ENCODE data around the gene TBC1D17. TPM values are rescaled to one million over a fixed set of nuclear protein-coding genes. Genes with fewer than 3 reads are reported as not detected.

Gene TBC1D17
- polyA plus RNA-seq, 3 donors, result 3.1 to 48.2 (median 4.5) TPM

DNA sequence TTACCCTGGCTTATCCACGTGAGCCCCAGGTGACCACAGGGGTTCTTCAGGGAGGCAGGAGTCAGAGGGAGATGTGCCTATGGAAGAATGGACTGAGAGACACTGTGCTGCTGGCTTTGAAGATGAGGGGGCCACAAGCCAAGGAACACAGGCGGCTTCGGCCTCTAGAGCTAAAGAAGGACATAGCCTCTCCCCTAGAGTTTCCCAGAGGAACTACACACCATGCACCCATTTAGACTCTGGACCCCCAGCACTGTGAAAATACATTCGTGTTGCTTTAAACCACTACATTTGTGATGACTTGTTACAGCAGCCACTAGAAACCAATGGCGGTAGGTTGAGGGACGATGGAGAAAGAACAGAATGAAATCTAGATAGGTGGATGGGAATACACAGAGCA, 37.8 kb downstream of the TBC1D17 start:
- peaks cover 44 to 70% of the 10 kb centered on the region in 2 donors for H3K36me3 Mint-ChIP-seq
- DNase-seq, result no peak
- H3K27me3 ChIP-seq (ENCODE audit: control insufficient read depth in 2 of 2, insufficient read depth in 2 of 2, low read length in 2 of 2), result no peaks in the 10 kb centered on the region
- H3K4me3 Mint-ChIP-seq, result no peak overlapping the region
- H3K27ac ChIP-seq (ENCODE audit: low read depth in 1 of 2, low read length in 2 of 2), result peak overlapping the region in 1 of 2 donors; percentile 56
- TF ChIP-seq, protein P1, sequence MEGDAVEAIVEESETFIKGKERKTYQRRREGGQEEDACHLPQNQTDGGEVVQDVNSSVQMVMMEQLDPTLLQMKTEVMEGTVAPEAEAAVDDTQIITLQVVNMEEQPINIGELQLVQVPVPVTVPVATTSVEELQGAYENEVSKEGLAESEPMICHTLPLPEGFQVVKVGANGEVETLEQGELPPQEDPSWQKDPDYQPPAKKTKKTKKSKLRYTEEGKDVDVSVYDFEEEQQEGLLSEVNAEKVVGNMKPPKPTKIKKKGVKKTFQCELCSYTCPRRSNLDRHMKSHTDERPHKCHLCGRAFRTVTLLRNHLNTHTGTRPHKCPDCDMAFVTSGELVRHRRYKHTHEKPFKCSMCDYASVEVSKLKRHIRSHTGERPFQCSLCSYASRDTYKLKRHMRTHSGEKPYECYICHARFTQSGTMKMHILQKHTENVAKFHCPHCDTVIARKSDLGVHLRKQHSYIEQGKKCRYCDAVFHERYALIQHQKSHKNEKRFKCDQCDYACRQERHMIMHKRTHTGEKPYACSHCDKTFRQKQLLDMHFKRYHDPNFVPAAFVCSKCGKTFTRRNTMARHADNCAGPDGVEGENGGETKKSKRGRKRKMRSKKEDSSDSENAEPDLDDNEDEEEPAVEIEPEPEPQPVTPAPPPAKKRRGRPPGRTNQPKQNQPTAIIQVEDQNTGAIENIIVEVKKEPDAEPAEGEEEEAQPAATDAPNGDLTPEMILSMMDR (IDR thresholded peaks at IDR 0.05), result peak; percentile 28
- H3K9me3 ChIP-seq (replicated peaks in 1 of 2; ENCODE audit: control insufficient read depth in 1 of 2, insufficient read depth in 1 of 2, low read length in 2 of 2), result no peaks in the 10 kb centered on the region
- H3K27ac Mint-ChIP-seq, result peak overlapping the region in 6 of 7 donors; percentile 20 to 96 (median 40)
- peaks cover 0 to 4% (median 2%) of the 10 kb centered on the region in 3 donors for H3K27me3 Mint-ChIP-seq (ENCODE audit: low read depth in 3 of 3)
- no peak overlapping the region for H3K4me2 ChIP-seq (replicated peaks; ENCODE audit: extremely low read depth, low read length, poor library complexity, severe bottlenecking)
- H3K36me3 ChIP-seq (replicated peaks in 1 of 2; ENCODE audit: control insufficient read depth in 1 of 2, insufficient read depth in 2 of 2, low read length in 2 of 2), result peaks cover 30 to 54% of the 10 kb centered on the region in 2 donors
- peaks cover 40% of the 10 kb centered on the region for H4K20me1 ChIP-seq (ENCODE audit: insufficient read depth, low read length)
- intact Hi-C loops (cut with micrococcal nuclease), result no loop called here
- H3K9me3 Mint-ChIP-seq, result no peaks in the 10 kb centered on the region
- no peak overlapping the region for H2AFZ ChIP-seq (ENCODE audit: insufficient read depth, low read depth, low read length, poor library complexity, severe bottlenecking)
- peaks cover 53 to 66% of the 10 kb centered on the region in 2 donors for H3K4me1 ChIP-seq (ENCODE audit: control insufficient read depth in 1 of 2, insufficient read depth in 2 of 2, low read length in 2 of 2)
- H3K4me1 Mint-ChIP-seq, result peaks cover 65% of the 10 kb centered on the region
- H3K9ac ChIP-seq (ENCODE audit: insufficient read depth, low read length, poor library complexity, severe bottlenecking), result no peak overlapping the region
- H3K79me2 ChIP-seq (ENCODE audit: insufficient read depth, low read length), result peaks cover 68% of the 10 kb centered on the region
- H3K4me3 ChIP-seq (replicated peaks in 1 of 3; ENCODE audit: low read depth in 2 of 3, low read length in 3 of 3), result no peak overlapping the region
- WGBS (ENCODE audit: insufficient coverage), result 100% methylated on average over 5 of the region's 6 CpGs

DNA sequence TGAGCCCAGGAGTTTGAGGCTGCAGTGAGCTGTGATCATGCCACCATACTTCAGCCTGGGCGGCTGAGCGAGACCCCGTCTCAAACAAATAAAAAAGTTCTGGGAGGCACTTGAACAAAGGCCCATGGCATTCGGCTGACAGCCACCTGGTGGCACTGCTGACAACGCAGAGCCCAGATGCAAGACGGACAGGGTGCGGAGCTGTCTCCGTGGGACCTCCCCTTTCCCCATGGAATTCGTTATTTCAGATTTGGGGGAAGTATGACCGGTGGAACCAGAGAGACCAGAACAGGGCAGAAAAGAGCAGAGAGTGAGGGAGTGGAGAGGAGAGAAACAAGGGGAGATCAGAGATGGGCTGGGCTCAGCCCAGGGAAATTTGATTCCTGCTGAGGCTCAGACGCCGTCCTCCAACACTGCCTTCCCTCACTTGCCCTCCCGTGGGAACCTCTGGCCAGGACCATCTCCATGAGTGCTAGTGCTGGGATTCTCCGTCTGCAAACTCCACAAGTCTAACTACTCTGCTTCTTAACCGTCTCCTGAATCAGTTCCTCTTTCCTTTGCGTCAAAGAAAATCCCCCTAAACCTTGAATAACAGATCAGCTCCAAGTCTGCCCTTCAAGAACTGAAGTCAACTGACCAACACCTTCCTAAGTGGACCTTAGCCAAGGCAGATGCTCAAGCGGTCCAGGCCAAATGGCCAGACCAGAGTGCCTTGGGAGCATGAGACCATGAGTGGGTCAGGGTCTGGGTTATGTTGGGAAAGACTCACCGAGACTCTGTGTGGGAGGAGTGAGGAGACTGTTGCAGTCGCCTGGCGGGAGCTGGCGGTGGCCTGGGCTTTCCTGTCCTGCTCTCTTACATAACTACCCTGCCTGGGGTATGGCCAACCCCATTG, 39.6 kb downstream of the TBC1D17 start:
- peaks cover 0 to 3% (median 2%) of the 10 kb centered on the region in 3 donors for H3K27me3 Mint-ChIP-seq (ENCODE audit: low read depth in 3 of 3)
- no peak overlapping the region for H2AFZ ChIP-seq (ENCODE audit: insufficient read depth, low read depth, low read length, poor library complexity, severe bottlenecking)
- peak overlapping the region; percentile 54 for H3K9ac ChIP-seq (ENCODE audit: insufficient read depth, low read length, poor library complexity, severe bottlenecking)
- peak overlapping the region; percentile 77 to 94 for H3K4me3 Mint-ChIP-seq
- H3K27me3 ChIP-seq (ENCODE audit: control insufficient read depth in 2 of 2, insufficient read depth in 2 of 2, low read length in 2 of 2), result no peaks in the 10 kb centered on the region
- TF ChIP-seq, protein P1 (IDR thresholded peaks at IDR 0.05), result peak; percentile 78
- H4K20me1 ChIP-seq (ENCODE audit: insufficient read depth, low read length), result peaks cover 58% of the 10 kb centered on the region
- peaks cover 59 to 85% of the 10 kb centered on the region in 2 donors for H3K36me3 Mint-ChIP-seq
- WGBS (ENCODE audit: insufficient coverage), result 28% methylated on average over 15 of the region's 21 CpGs
- H3K36me3 ChIP-seq (replicated peaks in 1 of 2; ENCODE audit: control insufficient read depth in 1 of 2, insufficient read depth in 2 of 2, low read length in 2 of 2), result peaks cover 46 to 71% of the 10 kb centered on the region in 2 donors
- peak overlapping the region; percentile 90 to 96 (median 95) for H3K27ac Mint-ChIP-seq
- intact Hi-C loops (cut with micrococcal nuclease), result no loop called here
- peaks cover 85% of the 10 kb centered on the region for H3K79me2 ChIP-seq (ENCODE audit: insufficient read depth, low read length)
- peak overlapping the region; percentile 67 to 80 for H3K27ac ChIP-seq (ENCODE audit: low read depth in 1 of 2, low read length in 2 of 2)
- H3K9me3 Mint-ChIP-seq, result no peaks in the 10 kb centered on the region
- peak; percentile 42 to 80 (median 67) for DNase-seq
- no peaks in the 10 kb centered on the region for H3K9me3 ChIP-seq (replicated peaks in 1 of 2; ENCODE audit: control insufficient read depth in 1 of 2, insufficient read depth in 1 of 2, low read length in 2 of 2)
- peak overlapping the region in 2 of 3 experiments; percentile 5 to 65 for H3K4me3 ChIP-seq (replicated peaks in 1 of 3; ENCODE audit: low read depth in 2 of 3, low read length in 3 of 3)
- peak overlapping the region; percentile 69 for H3K4me2 ChIP-seq (replicated peaks; ENCODE audit: extremely low read depth, low read length, poor library complexity, severe bottlenecking)
- peaks cover 60% of the 10 kb centered on the region for H3K4me1 Mint-ChIP-seq
- H3K4me1 ChIP-seq (ENCODE audit: control insufficient read depth in 1 of 2, insufficient read depth in 2 of 2, low read length in 2 of 2), result peaks cover 35 to 53% of the 10 kb centered on the region in 2 donors
